OCI-LY7 (cell line): ENCODE data around the gene SYDE1. TPM values are rescaled to one million over a fixed set of nuclear protein-coding genes. Genes with fewer than 3 reads are reported as not detected.

Source experiments
- BruUV-seq: library from RNA; stranded (reverse); fragments of 400-500 nt; replicated peaks from 2 replicates; lab custom pipeline; 2021; lab: Mats Ljungman, UMichigan
- CTCF ChIA-PET: fragments of 300-600 bp; sonication (Branson Sonifier 250); formaldehyde crosslinking; loops from one replicate; lab custom pipeline; 2022; ENCODE audit warnings: antibody characterized with exemption; ENCODE audit not compliant: unreplicated experiment; lab: Charles Lee
- POLR2A ChIA-PET: fragments of 300-600 bp; sonication (Branson Sonifier 250); formaldehyde crosslinking; loops from one replicate; lab custom pipeline; 2022; ENCODE audit warnings: antibody characterized with exemption; lab: Charles Lee
- DNase-seq: peaks from one replicate; pipeline ENCODE4 v3.0.0-alpha.2; 2015; ENCODE audit warnings: low spot score
- H2AFZ ChIP-seq: fragments of 200-600 bp; sonication (generic), shearing (Covaris generic); 2 replicates; pipeline ENCODE4 v1.6.1; 2014; ENCODE audit warnings: mild to moderate bottlenecking, antibody characterized with exemption, low read length, moderate library complexity
- H3K27ac ChIP-seq: fragments of 200-600 bp; sonication (generic); 2 replicates; pipeline ENCODE4 v1.5.1; 2014; ENCODE audit warnings: mixed run types, low read depth, mild to moderate bottlenecking, moderate library complexity, low read length, inconsistent platforms; ENCODE audit not compliant: poor library complexity, severe bottlenecking
- H3K36me3 ChIP-seq: fragments of 200-600 bp; sonication (generic); 2 replicates; pipeline ENCODE4 v1.6.1; 2014; ENCODE audit warnings: mild to moderate bottlenecking, antibody characterized with exemption, low read length, moderate library complexity, mixed read lengths; ENCODE audit not compliant: insufficient read depth
- H3K4me1 ChIP-seq: fragments of 200-600 bp; sonication (generic); 2 replicates; pipeline ENCODE4 v1.5.1; 2014; ENCODE audit warnings: mild to moderate bottlenecking, low read length; ENCODE audit not compliant: insufficient read depth, poor library complexity, severe bottlenecking
- H3K4me2 ChIP-seq: fragments of 200-600 bp; sonication (generic); 2 replicates; pipeline ENCODE4 v1.6.1; 2014; ENCODE audit warnings: mild to moderate bottlenecking, low read length
- H3K4me3 ChIP-seq: fragments of 200-600 bp; sonication (generic); 2 replicates; pipeline ENCODE4 v1.5.1; 2014; ENCODE audit warnings: mild to moderate bottlenecking, low read depth, low read length; ENCODE audit not compliant: poor library complexity, severe bottlenecking
- H3K79me2 ChIP-seq: fragments of 200-600 bp; sonication (generic); 2 replicates; pipeline ENCODE4 v1.6.1; 2016; ENCODE audit warnings: low read depth, mild to moderate bottlenecking, low read length, moderate library complexity, mixed read lengths; ENCODE audit not compliant: insufficient read depth
- H3K9me2 ChIP-seq: fragments of 200-600 bp; sonication (generic); 2 replicates; pipeline ENCODE4 v1.6.1; 2016; ENCODE audit warnings: mild to moderate bottlenecking, low read length, mixed read lengths; ENCODE audit not compliant: insufficient read depth
- H3K9me3 ChIP-seq: fragments of 200-600 bp; sonication (generic); 2 replicates; pipeline ENCODE4 v1.6.1; 2014; ENCODE audit warnings: mild to moderate bottlenecking, mixed run types, low read length, mixed read lengths
- H4K20me1 ChIP-seq: fragments of 200-600 bp; sonication (generic); 2 replicates; pipeline ENCODE4 v1.6.1; 2014; ENCODE audit warnings: mild to moderate bottlenecking, antibody characterized with exemption, low read length, moderate library complexity, mixed read lengths; ENCODE audit not compliant: insufficient read depth
- CTCF ChIP-seq: fragments of 200-600 bp; sonication (generic); conservative IDR thresholded peaks from 2 replicates; pipeline ENCODE4 v1.5.1; 2014; ENCODE audit warnings: mild to moderate bottlenecking, antibody characterized with exemption, low read length, moderate library complexity, mixed read lengths
- EZH2phosphoT487 ChIP-seq: fragments of 200-600 bp; sonication (generic); IDR thresholded peaks from 2 replicates; pipeline ENCODE4 v1.6.1; 2018; ENCODE audit warnings: low read depth, borderline replicate concordance, mild to moderate bottlenecking, mixed run types, antibody characterized with exemption, low read length, moderate library complexity, mixed read lengths
- intact Hi-C: fragments of 100-400 bp; cut with micrococcal nuclease; formaldehyde crosslinking; loops from one replicate; pipeline ENCODE4 v1.10.0; 2022; ENCODE audit not compliant: unreplicated experiment
- total RNA-seq, 2 experiments: library from RNA; depleted of rRNA in 1 of 2; stranded (reverse); fragments of >200 nt in 1 of 2; shearing (Covaris generic) in 1 of 2; gene quantifications; 2 replicates each; pipeline ENCODE4 v1.2.3, GENCODE V29; 2014 to 2022

The SYDE1 gene
- total RNA-seq, 2 experiments from 2014 or later, result not detected

GRCh38 chr19:15155296-15155695, 48.1 kb downstream of the SYDE1 start:
- no peaks in the 10 kb centered on the region for H4K20me1 ChIP-seq
- no peaks in the 10 kb centered on the region for H3K9me2 ChIP-seq
- ChIA-PET CTCF (no interaction called here), POLR2A (interaction anchor here (0.6 kb wide), 1 partner anchor 11 kb away, joined by 3 read pairs; no protein-coding TSS in a partner anchor)
- BruUV-seq, result no TSS peak
- peaks cover 6% of the 10 kb centered on the region for H3K4me1 ChIP-seq
- H3K4me2 ChIP-seq, result no peak overlapping the region
- no peaks in the 10 kb centered on the region for H3K79me2 ChIP-seq
- intact Hi-C loops, result no loop called here
- H2AFZ ChIP-seq, result no peak overlapping the region
- no peak overlapping the region for H3K4me3 ChIP-seq
- no peaks in the 10 kb centered on the region for H3K36me3 ChIP-seq
- TF ChIP-seq EZH2phosphoT487 (no peak), CTCF (no peak)
- no peak overlapping the region for H3K27ac ChIP-seq
- H3K9me3 ChIP-seq, result peaks cover 7% of the 10 kb centered on the region; the same call in 1 of the 2 replicates
- DNase-seq, result no peak

- Histone ChIP-seq H3K27ac (no peak overlapping the region), H3K79me2 (no peaks in the 10 kb centered on the region), H2AFZ (no peak overlapping the region), H3K4me1 (peaks cover 6% of the 10 kb centered on the region), H3K9me2 (no peaks in the 10 kb centered on the region), H3K4me2 (no peak overlapping the region), H3K4me3 (no peak overlapping the region), H3K36me3 (no peaks in the 10 kb centered on the region), H3K9me3 (peaks cover 7% of the 10 kb centered on the region; the same call in 1 of the 2 replicates), H4K20me1 (no peaks in the 10 kb centered on the region)
- ChIA-PET CTCF (no interaction called here), POLR2A (no interaction called here)
- TF ChIP-seq EZH2phosphoT487 (no peak), CTCF (no peak)
- intact Hi-C loops, result no loop called here
- no peak for DNase-seq
- BruUV-seq, result no TSS peak
These were observed 49.2 kb downstream of the SYDE1 start for GRCh38 chr19:15156391-15156790.

GRCh38 chr19:15159251-15159650, 52.0 kb downstream of the SYDE1 start:
- ChIA-PET POLR2A (interaction anchor here (0.6 to 1.0 kb wide), 3 partner anchors 24 to 67 kb away, joined by 3 to 8 read pairs (median 3); no protein-coding TSS in a partner anchor), CTCF (no interaction called here)
- Histone ChIP-seq H3K4me2 (no peak overlapping the region), H3K36me3 (no peaks in the 10 kb centered on the region), H3K4me1 (peaks cover 6% of the 10 kb centered on the region), H3K27ac (no peak overlapping the region), H3K9me3 (peaks cover 4% of the 10 kb centered on the region; the same call in 1 of the 2 replicates), H2AFZ (peak overlapping the region; percentile 68; the same call in 1 of the 2 replicates), H3K9me2 (no peaks in the 10 kb centered on the region), H3K4me3 (no peak overlapping the region), H4K20me1 (no peaks in the 10 kb centered on the region), H3K79me2 (no peaks in the 10 kb centered on the region)
- intact Hi-C loops, result no loop called here
- BruUV-seq, result no TSS peak
- TF ChIP-seq EZH2phosphoT487 (no peak), CTCF (no peak)
- peak; percentile 53 for DNase-seq
